ENCODE data around the gene LRMDA.

- TF ChIP-seq CTCF (IDR thresholded peaks at IDR 0.05 in 2 of 3, conservative IDR thresholded peaks at IDR 0.05 in 1 of 3; ENCODE audit: borderline replicate concordance in 1 of 3, insufficient read depth in 1 of 3, low read depth in 2 of 3, low read length in 2 of 3) (no peak), EZH2phosphoT487 (IDR thresholded peaks at IDR 0.05; ENCODE audit: borderline replicate concordance) (no peak), CEBPB (IDR thresholded peaks at IDR 0.05; ENCODE audit: low read depth) (no peak), POLR2A (IDR thresholded peaks at IDR 0.05; ENCODE audit: borderline replicate concordance, extremely low read depth, insufficient read depth, insufficient read length) (no peak), CBX3 (IDR thresholded peaks at IDR 0.05; ENCODE audit: low read depth) (no peak), REST (IDR thresholded peaks at IDR 0.05; ENCODE audit: low read depth) (no peak), EZH2 (IDR thresholded peaks at IDR 0.05) (no peak), POLR2AphosphoS5 (IDR thresholded peaks at IDR 0.05; ENCODE audit: low read depth, low read length) (no peak), ATF3 (IDR thresholded peaks at IDR 0.05) (no peak), MAX (IDR thresholded peaks at IDR 0.05) (no peak), ZNF274 (IDR thresholded peaks at IDR 0.05; ENCODE audit: low read depth, low read length) (no peak), JUND (IDR thresholded peaks at IDR 0.05) (no peak)
These were observed 430.2 kb downstream of the LRMDA start for GRCh38 chr10:75861582-75861981.

All from HCT116 (cell line).